Mononuclear cell (primary cell): ENCODE measurements around the gene ABCG5. TPM values are rescaled to one million over a fixed set of nuclear protein-coding genes. Genes with fewer than 3 reads are reported as not detected.

Source experiments
- H3K27me3 ChIP-seq: 2 replicates; pipeline ENCODE4 v1.6.0; 2011; ENCODE audit warnings: low read length, control low read depth; ENCODE audit not compliant: insufficient read depth
- H3K4me1 ChIP-seq: 2 replicates; pipeline ENCODE4 v1.5.1; 2011; ENCODE audit warnings: mild to moderate bottlenecking, low read length, control low read depth; ENCODE audit not compliant: insufficient read depth
- H3K4me3 ChIP-seq: 2 replicates; pipeline ENCODE4 v1.5.1; 2011; ENCODE audit warnings: mild to moderate bottlenecking, low read length, moderate library complexity
- H3K9me3 ChIP-seq: 2 replicates; pipeline ENCODE4 v1.5.1; 2011; ENCODE audit warnings: low read depth, mild to moderate bottlenecking, control low read depth, low read length
- total RNA-seq: library from RNA; depleted of rRNA; stranded (reverse); fragments of >200 nt; gene quantifications from one replicate; pipeline ENCODE4 v1.2.3, GENCODE V29; 2012

ABCG5 gene
- total RNA-seq, 1 donor: not detected

DNA sequence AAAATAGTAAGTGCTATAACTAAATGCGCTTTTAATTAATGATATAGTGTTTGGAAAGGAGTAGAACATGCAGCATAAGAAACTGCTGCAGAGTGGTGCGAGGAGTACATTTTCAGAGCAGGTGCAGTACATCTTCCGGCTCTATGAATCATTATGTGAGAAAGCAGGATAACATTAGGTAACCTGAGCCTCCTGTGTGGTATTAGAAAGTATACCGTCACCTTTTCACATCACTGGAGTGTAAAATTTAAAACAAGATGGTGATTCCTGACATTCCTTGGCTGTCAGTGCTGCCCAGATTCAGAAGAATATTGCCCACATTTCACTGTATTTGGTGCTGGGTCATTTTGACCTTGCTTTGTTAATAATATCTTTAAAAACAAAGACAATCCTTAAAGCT lies 72.6 kb downstream of the ABCG5 start:
- H3K4me1 ChIP-seq: no peaks in the 10 kb centered on the region
- H3K9me3 ChIP-seq: no peaks in the 10 kb centered on the region
- no peaks in the 10 kb centered on the region for H3K27me3 ChIP-seq
- no peak overlapping the region for H3K4me3 ChIP-seq

- no peaks in the 10 kb centered on the region for H3K4me1 ChIP-seq
- H3K9me3 ChIP-seq: no peaks in the 10 kb centered on the region
- H3K4me3 ChIP-seq: no peak overlapping the region
- H3K27me3 ChIP-seq: no peaks in the 10 kb centered on the region
Measured at GRCh38 chr2:43764086-43764705, 74.4 kb downstream of the ABCG5 start.

DNA sequence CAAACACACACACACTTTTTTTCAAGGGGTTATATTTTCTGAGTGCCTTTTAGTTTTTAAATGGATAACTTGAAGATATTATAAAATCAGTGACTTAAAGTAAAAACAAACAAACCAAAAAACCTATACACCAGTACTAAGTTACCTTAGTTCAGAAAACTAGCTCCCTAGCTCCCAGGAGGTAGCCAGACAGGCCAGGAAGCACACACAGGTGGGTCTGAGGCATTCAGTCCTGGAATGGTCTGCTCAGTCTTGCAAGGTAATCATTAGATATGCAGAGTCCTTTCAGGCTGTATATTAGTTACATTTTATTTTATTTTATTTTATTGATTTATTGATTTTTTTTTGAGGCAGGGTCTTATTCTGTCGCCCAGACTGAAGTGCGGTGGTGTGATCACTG lies 75.5 kb downstream of the ABCG5 start:
- Histone ChIP-seq H3K27me3 (no peaks in the 10 kb centered on the region), H3K9me3 (no peaks in the 10 kb centered on the region), H3K4me1 (no peaks in the 10 kb centered on the region), H3K4me3 (no peak overlapping the region)

Other genes starting within 250 kb of the ABCG5 start
- 25.5 TPM for gene THADA, start 242.8 kb downstream of the ABCG5 start, total RNA-seq
- 2.3 TPM for gene PLEKHH2, start 201.6 kb downstream of the ABCG5 start, total RNA-seq
- gene C1GALT1C1L, start 162.4 kb downstream of the ABCG5 start, total RNA-seq: not detected
- 3.5 TPM for gene DYNC2LI1, start 64.8 kb downstream of the ABCG5 start, total RNA-seq
- not detected for gene ABCG8, start 132 bp upstream of the ABCG5 start, total RNA-seq
- 57.8 TPM for gene LRPPRC, start 157.2 kb upstream of the ABCG5 start, total RNA-seq